HG03280 (cell line): ENCODE results near the gene WDR70.

Experiments used
- ATAC-seq: cut with Tn5 transposase; IDR thresholded peaks from one replicate; pipeline ENCODE4 v1.9.1; 2021; ENCODE audit warnings: mild to moderate bottlenecking, moderate library complexity; ENCODE audit not compliant: unreplicated experiment

The WDR70 gene

GRCh38 chr5:37717613-37718431 lies 338.7 kb downstream of the WDR70 start:
- ATAC-seq: no peak

- no peak for ATAC-seq
Measured at GRCh38 chr5:37720550-37720952, 341.4 kb downstream of the WDR70 start.

- ATAC-seq: peak; percentile 63
Measured at GRCh38 chr5:37721447-37721871, 342.3 kb downstream of the WDR70 start.

GRCh38 chr5:37722236-37723161 lies 343.4 kb downstream of the WDR70 start:
- peak; percentile 70 for ATAC-seq

- ATAC-seq: no peak
Measured at GRCh38 chr5:37723162-37723961, 344.2 kb downstream of the WDR70 start.

GRCh38 chr5:37724395-37725125 lies 345.4 kb downstream of the WDR70 start:
- ATAC-seq: no peak

GRCh38 chr5:37725185-37725584 lies 346.1 kb downstream of the WDR70 start:
- ATAC-seq: no peak

GRCh38 chr5:37727238-37727637 lies 348.1 kb downstream of the WDR70 start:
- no peak for ATAC-seq

- no peak for ATAC-seq
Measured at GRCh38 chr5:37730896-37731455, 351.9 kb downstream of the WDR70 start.

- ATAC-seq: no peak
Measured at GRCh38 chr5:37734114-37734513, 355.0 kb downstream of the WDR70 start.

GRCh38 chr5:37735649-37736347 lies 356.7 kb downstream of the WDR70 start:
- ATAC-seq: no peak

GRCh38 chr5:37736397-37736796 lies 357.3 kb downstream of the WDR70 start:
- ATAC-seq: no peak

- no peak for ATAC-seq
Measured at GRCh38 chr5:37737326-37738056, 358.4 kb downstream of the WDR70 start.

- peak; percentile 77 for ATAC-seq
Measured at GRCh38 chr5:37738057-37738691, 359.1 kb downstream of the WDR70 start.

GRCh38 chr5:37738865-37739488 lies 359.9 kb downstream of the WDR70 start:
- no peak for ATAC-seq

GRCh38 chr5:37739817-37740261 lies 360.7 kb downstream of the WDR70 start:
- no peak for ATAC-seq

GRCh38 chr5:37740331-37741066 lies 361.4 kb downstream of the WDR70 start:
- no peak for ATAC-seq
